Right lobe of liver (tissue), 6 donors: ENCODE measurements around the gene ZNF670. TPM values are rescaled to one million over a fixed set of nuclear protein-coding genes. Genes with fewer than 3 reads are reported as not detected.

Source experiments
- ATAC-seq, 4 donors: fragments of 200-7000 bp; cut with Tn5 transposase; one replicate each; pipeline ENCODE4 v1.9.1; 2020; ENCODE audit warnings: mild to moderate bottlenecking in 4 of 4, moderate library complexity in 4 of 4
- DNase-seq, 3 donors: peaks; one replicate each; pipeline ENCODE4 v3.0.0-alpha.2; 2020
- H3K27ac ChIP-seq, 3 donors: fragments of 200-600 bp; one replicate each; pipeline ENCODE4 v1.8.0; 2022
- H3K27me3 ChIP-seq, 2 donors: fragments of 200-600 bp; one replicate each; pipeline ENCODE4 v1.8.0; 2022
- H3K36me3 ChIP-seq, 4 donors: fragments of 200-600 bp; sonication (generic) in 1 of 4; one replicate each; pipeline versions ENCODE4 v1.5.1 to v1.8.0; 2017 to 2022; ENCODE audit warnings: control low read depth in 1 of 4
- H3K4me1 ChIP-seq, 4 donors: fragments of 200-600 bp; sonication (generic) in 1 of 4; one replicate each; pipeline versions ENCODE4 v1.5.1 to v1.8.0; 2017 to 2022; ENCODE audit warnings: control low read depth in 1 of 4
- H3K4me3 ChIP-seq, 3 donors: fragments of 200-600 bp; one replicate each; pipeline ENCODE4 v1.8.0; 2022
- H3K9me3 ChIP-seq, 4 donors: fragments of 200-600 bp; sonication (generic) in 1 of 4; one replicate each; pipeline versions ENCODE4 v1.5.1 to v1.8.0; 2017 to 2022; ENCODE audit warnings: control low read depth in 1 of 4
- CTCF ChIP-seq, 4 donors: fragments of 200-600 bp in 3 of 4; fragments of 450-650 bp in 1 of 4; IDR thresholded peaks; one replicate each; pipeline versions ENCODE4 v1.5.1 to v1.8.0; 2016 to 2022; ENCODE audit warnings: antibody characterized with exemption in 4 of 4, mild to moderate bottlenecking in 2 of 4
- POLR2A ChIP-seq: fragments of 450-650 bp; IDR thresholded peaks from one replicate; pipeline ENCODE4 v1.6.1; 2017; ENCODE audit warnings: antibody characterized with exemption, mild to moderate bottlenecking
- WGBS: methylation state at CpG from one replicate; pipeline ENCODE4 v1.1.6; 2018; ENCODE audit warnings: low coverage, low lambda C conversion rate; ENCODE audit not compliant: insufficient coverage; ENCODE audit errors: missing lambda C conversion rate; 5-methylcytosine and 5-hydroxymethylcytosine counted together
- intact Hi-C, 2 donors: fragments of 100-400 bp; cut with DNase I; formaldehyde crosslinking; loops; one replicate each; pipeline versions ENCODE4 v1.11.2 to v1.14.1; 2022
- total RNA-seq, 6 experiments: library from RNA; depleted of rRNA in 2 of 6; stranded (reverse); fragments of >200 nt in 2 of 6; fragmentation: NEBNext Ultra II Directional in 3 of 6; extraction: Animal tissue kit (Norgen Biotek cat#: 25700) in 3 of 6; gene quantifications; one replicate each; pipeline versions ENCODE4 v1.1.0 to v1.2.4, GENCODE V29; 2016 to 2023
- donor health status: DM: no; HTN: yes; CAD: no.
- donor health status: DM: no; HTN: no; CAD: no.
- donor health status: DM: no; HTN: no; CAD: no.
- donor health status: DM: no; HTN: yes; CAD: no.
- donor health status: DM: no; HTN: yes; CAD: no.

ZNF670 gene
- total RNA-seq, 6 experiments from 2014 or later: 0.79 to 2.7 (median 1.5) TPM

- TF ChIP-seq CTCF (IDR thresholded peaks at IDR 0.05) (no peak), POLR2A (no peak)
- Histone ChIP-seq H3K27me3 (no peaks in the 10 kb centered on the region), H3K9me3 (no peaks in the 10 kb centered on the region), H3K27ac (no peak overlapping the region), H3K36me3 (no peaks in the 10 kb centered on the region), H3K4me3 (no peak overlapping the region), H3K4me1 (no peaks in the 10 kb centered on the region)
- intact Hi-C loops: no loop called here
- ATAC-seq: peak in 1 of 4 donors; percentile 17
- DNase-seq: no peak
- no CpG with 5 or more reads among the region's 8 CpGs for WGBS
These were observed 6.7 kb upstream of the ZNF670 start for GRCh38 chr1:247085310-247085709.

GRCh38 chr1:247084771-247085170, 6.2 kb upstream of the ZNF670 start:
- no peak overlapping the region for H3K27ac ChIP-seq
- H3K36me3 ChIP-seq: no peaks in the 10 kb centered on the region
- ATAC-seq (no peak), DNase-seq (no peak)
- H3K4me1 ChIP-seq: no peaks in the 10 kb centered on the region
- 90% methylated on average over 8 of the region's 8 CpGs for WGBS
- no peaks in the 10 kb centered on the region for H3K9me3 ChIP-seq
- no peak overlapping the region for H3K4me3 ChIP-seq
- no peaks in the 10 kb centered on the region for H3K27me3 ChIP-seq
- TF ChIP-seq CTCF (IDR thresholded peaks at IDR 0.05): no peak
- TF ChIP-seq POLR2A: no peak
- intact Hi-C loops: no loop called here

GRCh38 chr1:247079141-247079874, 697 bp upstream of the ZNF670 start:
- Histone ChIP-seq H3K4me1 (peaks cover 0 to 5% (median 0%) of the 10 kb centered on the region in 4 donors), H3K4me3 (peak overlapping the region in 2 of 3 donors; percentile 78 to 97), H3K36me3 (no peaks in the 10 kb centered on the region), H3K27ac (peak overlapping the region in 2 of 3 donors; percentile 17 to 32), H3K9me3 (no peaks in the 10 kb centered on the region), H3K27me3 (no peaks in the 10 kb centered on the region)
- TF ChIP-seq POLR2A (no peak), CTCF (IDR thresholded peaks at IDR 0.05) (no peak)
- intact Hi-C loops: no loop called here
- peak; percentile 27 to 67 (median 38) for ATAC-seq
- WGBS: 28% methylated on average over 22 of the region's 23 CpGs
- DNase-seq: no peak

- ATAC-seq: peak in 2 of 4 donors; percentile 2 to 3
These were observed 744 bp downstream of the ZNF670 start for GRCh38 chr1:247077876-247078257.

More at GRCh38 chr1:247077876-247078257, 744 bp downstream of the ZNF670 start:
- H3K4me3 ChIP-seq: peak overlapping the region; percentile 78 to 97 (median 90)
- no peak for DNase-seq
- no peaks in the 10 kb centered on the region for H3K27me3 ChIP-seq
- intact Hi-C loops: no loop called here
- peaks cover 0 to 5% (median 0%) of the 10 kb centered on the region in 4 donors for H3K4me1 ChIP-seq
- no peaks in the 10 kb centered on the region for H3K36me3 ChIP-seq
- 1% methylated on average over 8 of the region's 8 CpGs for WGBS
- H3K27ac ChIP-seq: peak overlapping the region; percentile 17 to 77 (median 66)
- no peaks in the 10 kb centered on the region for H3K9me3 ChIP-seq
- no peak for TF ChIP-seq POLR2A
- TF ChIP-seq CTCF (IDR thresholded peaks at IDR 0.05): no peak
